GM23248 (cell line): ENCODE measurements around the gene FBXO47. TPM values are rescaled to one million over a fixed set of nuclear protein-coding genes. Genes with fewer than 3 reads are reported as not detected.
A peak's percentile ranks its signal among the peaks of the same experiment; 100 is the strongest.

Experiments
- DNase-seq: peaks from one replicate; pipeline ENCODE4 v3.0.0-alpha.2; 2015
- H2AFZ ChIP-seq: fragments of 200-600 bp; sonication (generic); 2 replicates; pipeline ENCODE4 v1.6.1; 2016; ENCODE audit warnings: antibody characterized with exemption
- H3F3A ChIP-seq: fragments of 200-600 bp; sonication (generic); 2 replicates; pipeline ENCODE4 v1.6.1; 2016; ENCODE audit warnings: mild to moderate bottlenecking, antibody characterized with exemption, mixed run types; ENCODE audit not compliant: insufficient read depth
- H3K27ac ChIP-seq: fragments of 200-600 bp; sonication (generic); 2 replicates; pipeline ENCODE4 v1.5.1; 2016; ENCODE audit warnings: mild to moderate bottlenecking
- H3K27me3 ChIP-seq: fragments of 200-600 bp; sonication (generic); replicated peaks from 2 replicates; pipeline ENCODE4 v1.6.1; 2016; ENCODE audit warnings: mild to moderate bottlenecking; ENCODE audit not compliant: insufficient read depth
- H3K36me3 ChIP-seq: fragments of 200-600 bp; sonication (generic); 2 replicates; pipeline ENCODE4 v1.6.1; 2016; ENCODE audit warnings: low read depth, mild to moderate bottlenecking
- H3K4me1 ChIP-seq: fragments of 200-600 bp; sonication (generic); 2 replicates; pipeline ENCODE4 v1.6.1; 2016; ENCODE audit warnings: mild to moderate bottlenecking; ENCODE audit not compliant: insufficient read depth
- H3K4me2 ChIP-seq: fragments of 200-600 bp; sonication (generic); one replicate; pipeline ENCODE4 v1.6.1; 2016; ENCODE audit warnings: mild to moderate bottlenecking; ENCODE audit not compliant: unreplicated experiment
- H3K4me3 ChIP-seq: fragments of 200-600 bp; sonication (generic); 2 replicates; pipeline ENCODE4 v1.5.1; 2016; ENCODE audit warnings: mild to moderate bottlenecking
- H3K79me2 ChIP-seq: fragments of 200-600 bp; sonication (generic); 2 replicates; pipeline ENCODE4 v1.6.1; 2016; ENCODE audit warnings: mild to moderate bottlenecking; ENCODE audit not compliant: insufficient read depth
- H3K9ac ChIP-seq: fragments of 200-600 bp; sonication (generic); 2 replicates; pipeline ENCODE4 v1.6.1; 2016; ENCODE audit warnings: mild to moderate bottlenecking
- H3K9me2 ChIP-seq: fragments of 200-600 bp; sonication (generic); 2 replicates; pipeline ENCODE4 v1.6.1; 2016; ENCODE audit warnings: mixed run types, mild to moderate bottlenecking, moderate library complexity; ENCODE audit not compliant: insufficient read depth
- H3K9me3 ChIP-seq: fragments of 200-600 bp; sonication (generic); one replicate; pipeline ENCODE4 v1.6.1; 2017; ENCODE audit warnings: low read depth
- H4K20me1 ChIP-seq: fragments of 200-600 bp; sonication (generic); 2 replicates; pipeline ENCODE4 v1.6.0; 2016; ENCODE audit not compliant: insufficient read depth
- EZH2 ChIP-seq: fragments of 200-600 bp; sonication (generic); IDR thresholded peaks from 2 replicates; pipeline ENCODE4 v1.6.1; 2018; ENCODE audit warnings: antibody characterized with exemption, mild to moderate bottlenecking; ENCODE audit not compliant: insufficient read depth, poor library complexity, severe bottlenecking
- EZH2phosphoT487 ChIP-seq: fragments of 200-600 bp; sonication (generic); IDR thresholded peaks from 2 replicates; pipeline ENCODE4 v1.6.1; 2018; ENCODE audit warnings: antibody characterized with exemption, moderate library complexity, mild to moderate bottlenecking, low read depth; ENCODE audit not compliant: insufficient read depth
- WGBS, 2 experiments: methylation state at CpG; one replicate each; pipeline ENCODE4 v1.1.6; 2015 to 2017; ENCODE audit warnings: low lambda C conversion rate in 2 of 2, low coverage in 1 of 2; ENCODE audit errors: missing lambda C conversion rate in 2 of 2; 5-methylcytosine and 5-hydroxymethylcytosine counted together
- in situ Hi-C: fragments of 300-500 bp; cut with MboI; formaldehyde crosslinking; loops from 2 replicates; pipeline ENCODE4 v1.15.0; 2020
- polyA plus RNA-seq: library from polyadenylated mRNA; unstranded; fragments of >200 nt; fragmentation: Nextera tagmentation; extraction: Ambion mirVana; gene quantifications from 2 replicates; pipeline ENCODE4 v1.2.1, GENCODE V29; 2016
- total RNA-seq: library from RNA; depleted of rRNA; stranded (reverse); fragments of >200 nt; shearing (Covaris generic); gene quantifications from 2 replicates; pipeline ENCODE4 v1.2.3, GENCODE V29; 2014

Gene FBXO47
- total and polyA plus RNA-seq, 2 experiments from 2014 or later, result under 0.01 TPM; not detected in 1

DNA sequence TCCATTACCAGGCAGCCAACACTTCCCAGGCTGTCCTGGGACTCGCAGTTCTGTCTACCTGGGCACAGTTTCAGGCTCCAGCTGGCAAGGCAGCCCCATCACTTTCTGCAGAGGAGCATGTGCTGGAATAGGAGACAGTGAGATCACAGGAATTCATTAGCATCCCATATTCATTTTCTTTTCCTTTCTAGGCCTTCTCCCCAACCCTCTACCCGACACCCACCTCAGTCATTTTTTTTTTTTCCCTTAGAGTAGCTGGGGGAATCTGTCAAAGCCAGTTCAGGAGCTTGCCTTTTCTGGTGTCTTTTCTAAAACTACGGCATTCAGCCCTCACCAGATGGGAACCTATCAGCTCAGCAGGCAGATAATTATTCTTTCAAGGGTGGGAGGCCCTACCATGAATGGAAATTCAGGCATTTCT lies 42.4 kb upstream of the FBXO47 start:
- Histone ChIP-seq H3K4me3 (no peak overlapping the region), H3K9ac (no peak overlapping the region), H3K9me3 (no peaks in the 10 kb centered on the region), H3K4me1 (peaks cover 6% of the 10 kb centered on the region), H3K36me3 (no peaks in the 10 kb centered on the region), H3K27me3 (no peaks in the 10 kb centered on the region), H3F3A (0 out of 2 replicates have a peak, but pooled peaks cover 5% of the 10 kb centered on the region), H3K79me2 (no peaks in the 10 kb centered on the region), H3K4me2 (no peak overlapping the region), H4K20me1 (no peaks in the 10 kb centered on the region), H2AFZ (no peak overlapping the region), H3K27ac (no peak overlapping the region), H3K9me2 (no peaks in the 10 kb centered on the region)
- TF ChIP-seq EZH2phosphoT487 (no peak), EZH2 (no peak)
- 75 to 78% methylated on average over 3 of the region's 3 CpGs for WGBS, 2 experiments
- DNase-seq, result no peak
- in situ Hi-C loops, result no loop called here

DNA sequence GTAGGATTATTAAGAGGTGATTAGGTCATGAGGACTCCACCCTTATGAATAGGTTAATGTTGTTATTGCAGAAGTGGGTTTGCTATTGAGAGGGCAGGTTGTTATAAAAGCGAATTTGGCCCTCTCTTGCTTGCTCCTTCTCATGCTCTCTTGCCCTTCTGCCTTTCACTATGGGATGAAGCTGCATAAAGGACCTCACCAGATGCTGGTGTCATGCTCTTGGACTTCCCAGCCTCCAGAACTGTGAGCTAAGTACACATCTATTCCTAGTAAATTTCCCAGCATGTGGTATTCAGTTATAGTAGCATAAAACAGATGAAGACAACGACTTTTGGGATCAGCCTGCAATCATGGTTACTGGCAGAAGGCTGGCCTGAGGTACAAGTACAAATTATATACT lies 41.4 kb upstream of the FBXO47 start:
- H4K20me1 ChIP-seq, result no peaks in the 10 kb centered on the region
- no peak overlapping the region for H2AFZ ChIP-seq
- H3K79me2 ChIP-seq, result no peaks in the 10 kb centered on the region
- no peak overlapping the region for H3K4me3 ChIP-seq
- no peaks in the 10 kb centered on the region for H3K9me3 ChIP-seq
- H3K27me3 ChIP-seq, result no peaks in the 10 kb centered on the region
- in situ Hi-C loops, result no loop called here
- peaks cover 5% of the 10 kb centered on the region for H3K4me1 ChIP-seq
- H3K9me2 ChIP-seq, result no peaks in the 10 kb centered on the region
- TF ChIP-seq EZH2phosphoT487 (no peak), EZH2 (no peak)
- H3K4me2 ChIP-seq, result no peak overlapping the region
- peaks cover 6% of the 10 kb centered on the region; the same call in 1 of the 2 replicates for H3F3A ChIP-seq
- no peak overlapping the region for H3K27ac ChIP-seq
- DNase-seq, result no peak
- H3K9ac ChIP-seq, result no peak overlapping the region
- 31 to 35% methylated on average over 2 of the region's 2 CpGs for WGBS, 2 experiments
- H3K36me3 ChIP-seq, result no peaks in the 10 kb centered on the region

- Histone ChIP-seq H3K4me2 (peak overlapping the region; percentile 99), H3K36me3 (no peaks in the 10 kb centered on the region), H3K9ac (peak overlapping the region; percentile 84), H3F3A (peaks cover 46% of the 10 kb centered on the region), H3K9me2 (no peaks in the 10 kb centered on the region), H3K27ac (peak overlapping the region; percentile 99), H4K20me1 (no peaks in the 10 kb centered on the region), H3K9me3 (no peaks in the 10 kb centered on the region), H3K4me3 (peak overlapping the region; percentile 57), H2AFZ (peak overlapping the region; percentile 79), H3K4me1 (peaks cover 51% of the 10 kb centered on the region), H3K27me3 (no peaks in the 10 kb centered on the region), H3K79me2 (no peaks in the 10 kb centered on the region)
- TF ChIP-seq EZH2 (no peak), EZH2phosphoT487 (no peak)
- 4 to 7% methylated on average over 16 of the region's 16 CpGs for WGBS, 2 experiments
- in situ Hi-C loops, result no loop called here
- peak; percentile 95 for DNase-seq
Observed at GRCh38 chr17:39002991-39003715, 36.0 kb upstream of the FBXO47 start.

DNA sequence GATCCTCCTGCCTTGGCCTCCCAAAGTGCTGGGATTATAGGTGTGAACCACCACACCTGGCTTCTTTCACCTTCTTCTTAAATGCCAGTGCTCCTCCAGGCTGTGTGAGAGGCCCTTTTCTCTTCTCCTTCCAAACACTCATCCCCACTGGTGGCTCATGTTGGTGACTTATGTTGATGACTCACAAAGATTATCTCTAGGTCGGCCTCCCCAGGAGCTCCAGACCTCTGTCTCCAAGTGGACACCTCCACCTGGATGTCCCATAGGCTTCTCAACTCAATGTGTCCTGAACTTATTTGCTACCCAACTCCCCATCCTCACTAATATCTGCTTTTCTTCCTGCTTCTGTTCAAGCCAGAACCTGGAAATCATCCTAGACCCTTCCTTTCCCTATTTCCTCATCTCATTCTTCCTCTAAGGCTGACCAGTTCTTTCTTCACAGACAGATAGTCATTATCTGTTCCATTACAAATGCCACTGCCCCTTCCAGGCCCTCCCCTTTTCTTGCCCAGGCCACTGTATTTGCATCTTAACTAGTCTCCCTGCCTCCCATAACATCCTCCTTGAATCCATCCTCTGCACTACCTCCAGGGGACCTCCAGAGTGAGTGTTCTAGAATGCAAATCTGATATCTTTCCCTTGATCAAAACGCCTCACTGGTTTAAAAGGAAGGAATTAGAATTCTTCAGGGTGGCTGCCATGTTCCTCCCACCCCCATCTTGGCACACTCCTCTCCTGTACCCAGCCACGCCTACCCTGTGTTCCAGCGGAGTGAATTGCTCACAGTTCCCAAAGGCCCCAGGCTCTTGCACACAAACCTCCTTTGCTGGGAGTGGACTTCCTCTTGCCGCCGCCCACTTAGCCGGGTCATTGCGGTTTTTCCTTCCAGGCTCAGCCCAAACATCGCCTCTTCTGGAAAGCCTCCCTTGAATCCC lies 34.8 kb upstream of the FBXO47 start:
- in situ Hi-C loops, result no loop called here
- Histone ChIP-seq H3K4me1 (peaks cover 51% of the 10 kb centered on the region), H3K79me2 (no peaks in the 10 kb centered on the region), H3K27me3 (no peaks in the 10 kb centered on the region), H3K4me3 (peak overlapping the region; percentile 57), H3K9me3 (no peaks in the 10 kb centered on the region), H3K4me2 (peak overlapping the region; percentile 99), H4K20me1 (no peaks in the 10 kb centered on the region), H3K27ac (peak overlapping the region; percentile 99), H3F3A (peaks cover 50% of the 10 kb centered on the region), H3K36me3 (no peaks in the 10 kb centered on the region), H3K9ac (peak overlapping the region; percentile 84), H2AFZ (peak overlapping the region; percentile 79), H3K9me2 (no peaks in the 10 kb centered on the region)
- peak; percentile 99 for DNase-seq
- TF ChIP-seq EZH2 (no peak), EZH2phosphoT487 (no peak)
- 0 to 3% methylated on average over 8 to 9 of the region's 9 CpGs for WGBS, 2 experiments
